AG04450 (cell line): ENCODE measurements around the gene PBX2. TPM values are rescaled to one million over a fixed set of nuclear protein-coding genes. Genes with fewer than 3 reads are reported as not detected.
A peak's percentile ranks its signal among the peaks of the same experiment; 100 is the strongest.
"Not testable (repeated sequence)": the region's sequence is repeated elsewhere in the genome, so short reads cannot be mapped to it uniquely, and the experiment has no call there.

Experiments used
- CTCF ChIA-PET: fragments of 300-600, 350-600 bp; formaldehyde crosslinking; extraction: SDS; loops from one replicate; lab custom pipeline; 2022; ENCODE audit warnings: antibody characterized with exemption, inconsistent platforms; lab: Charles Lee
- POLR2A ChIA-PET: fragments of 350-600 bp; formaldehyde crosslinking; extraction: SDS; loops from one replicate; lab custom pipeline; 2021; ENCODE audit warnings: antibody characterized with exemption, inconsistent platforms; lab: Yijun Ruan, JAX
- DNase-seq: peaks from one replicate; pipeline ENCODE4 v3.0.0-alpha.2; 2011; ENCODE audit warnings: low read depth, low spot score
- H3K27ac ChIP-seq: one replicate; pipeline ENCODE4 v1.5.1; 2012; ENCODE audit warnings: low read depth, low read length, control low read depth
- H3K27me3 ChIP-seq: one replicate; pipeline ENCODE4 v1.6.0; 2012; ENCODE audit warnings: low read length; ENCODE audit not compliant: control insufficient read depth, insufficient read depth
- H3K4me3 ChIP-seq: 2 replicates; pipeline ENCODE4 v1.5.1; 2011; ENCODE audit warnings: mild to moderate bottlenecking, low read depth, low read length, control low read depth
- H3K9me3 ChIP-seq: 2 replicates; pipeline ENCODE4 v1.5.1; 2012; ENCODE audit warnings: low read length; ENCODE audit not compliant: control insufficient read depth, insufficient read depth
- CTCF ChIP-seq: IDR thresholded peaks from 2 replicates; pipeline ENCODE4 v1.5.1; 2011; ENCODE audit warnings: low read depth, low read length, control low read depth, inconsistent platforms
- polyA plus RNA-seq: library from polyadenylated mRNA; depleted of rRNA; stranded (reverse); fragments of >200 nt; gene quantifications from 2 replicates; pipeline ENCODE4 v1.2.3, GENCODE V29; 2011

PBX2 gene
- polyA plus RNA-seq, 1 experiment, result 56.5 TPM

- H3K4me3 ChIP-seq, result peak overlapping the region; percentile 82
- DNase-seq, result no peak
- ChIA-PET CTCF (interaction anchor here (0.6 to 0.9 kb wide), 2 partner anchors 44 to 70 kb away, joined by 4 to 5 read pairs; no protein-coding TSS in a partner anchor), POLR2A (interaction anchor here (0.5 to 1.6 kb wide), 2 partner anchors 11 to 354 kb away, joined by 3 to 11 read pairs; no protein-coding TSS in a partner anchor)
- H3K27ac ChIP-seq, result peak overlapping the region; percentile 61
- H3K27me3 ChIP-seq, result no peaks in the 10 kb centered on the region
- peaks cover 4% of the 10 kb centered on the region; the same call in 1 of the 2 replicates for H3K9me3 ChIP-seq
- no peak; the same call in 1 of the 2 replicates for TF ChIP-seq CTCF
Observed at GRCh38 chr6:32188381-32189068, 1.5 kb downstream of the PBX2 start.

- not testable (repeated sequence) for H3K27ac ChIP-seq, H3K9me3 ChIP-seq, H3K27me3 ChIP-seq, DNase-seq
- H3K4me3 ChIP-seq, result peak overlapping the region; percentile 82
- 0 out of 2 replicates have a peak, but pooled peaks have one; percentile 3 for TF ChIP-seq CTCF
- ChIA-PET CTCF (interaction anchor here (0.6 kb wide), 1 partner anchor 45 kb away, joined by 5 read pairs; no protein-coding TSS in a partner anchor), POLR2A (interaction anchor here (0.5 to 0.9 kb wide), 2 partner anchors 11 to 354 kb away, joined by 3 to 4 read pairs; no protein-coding TSS in a partner anchor)
Observed at GRCh38 chr6:32187725-32188380, 2.1 kb downstream of the PBX2 start.

DNA sequence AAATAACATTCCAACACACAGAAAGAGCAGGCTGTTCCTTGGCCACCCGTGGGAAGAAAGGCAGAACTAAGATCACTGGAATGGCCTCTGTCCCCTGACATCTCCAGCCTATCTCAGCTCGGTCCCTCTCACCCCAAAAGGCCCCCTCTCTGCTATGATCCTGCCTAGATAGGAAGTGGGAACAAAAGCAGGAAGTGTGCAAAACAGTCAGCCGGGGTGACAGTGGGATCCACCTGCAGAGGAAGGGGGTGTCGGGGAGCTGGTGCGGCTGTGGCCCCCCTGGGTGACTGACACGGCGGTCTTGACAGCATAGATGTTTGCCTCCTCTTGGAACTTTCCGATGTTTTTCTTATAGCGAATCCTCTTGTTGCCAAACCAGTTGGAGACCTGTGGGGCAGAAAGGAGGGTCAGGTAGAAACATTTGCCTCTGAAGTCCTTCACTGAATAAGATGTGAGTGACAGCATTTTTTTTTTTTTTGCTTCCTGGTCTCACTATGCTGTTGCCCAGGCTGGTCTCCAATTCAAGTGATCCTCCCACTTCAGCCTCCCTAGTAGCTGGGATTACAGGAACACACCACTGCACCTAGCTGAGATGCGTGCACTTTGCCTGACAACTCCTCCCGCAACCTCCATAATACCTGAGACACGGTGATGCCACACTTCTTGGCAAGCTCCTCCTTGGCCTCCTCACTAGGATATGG is 2.8 kb downstream of the PBX2 start:
- CTCF ChIA-PET, result interaction anchor here (2.1 kb wide), 1 partner anchor 8 kb away, joined by 17 read pairs; no protein-coding TSS in a partner anchor
- TF ChIP-seq CTCF, result no peak
- Histone ChIP-seq H3K4me3 (no peak overlapping the region), H3K9me3 (peaks cover 4% of the 10 kb centered on the region; the same call in 1 of the 2 replicates), H3K27me3 (no peaks in the 10 kb centered on the region), H3K27ac (no peak overlapping the region)
- no peak for DNase-seq
- POLR2A ChIA-PET, result interaction anchor here (0.9 kb wide), 1 partner anchor 10 kb away, joined by 4 read pairs; no protein-coding TSS in a partner anchor

- CTCF ChIA-PET, result interaction anchor here (2.1 kb wide), 1 partner anchor 9 kb away, joined by 17 read pairs; no protein-coding TSS in a partner anchor
- H3K27me3 ChIP-seq, H3K9me3 ChIP-seq, H3K4me3 ChIP-seq, POLR2A ChIA-PET, DNase-seq: not testable (repeated sequence)
- H3K27ac ChIP-seq, result peak overlapping the region; percentile 31
Observed at GRCh38 chr6:32186151-32186840, 3.7 kb downstream of the PBX2 start.

- DNase-seq, result peak; percentile 67
- H3K27ac ChIP-seq, H3K27me3 ChIP-seq, H3K4me3 ChIP-seq, POLR2A ChIA-PET, H3K9me3 ChIP-seq: not testable (repeated sequence)
- CTCF ChIA-PET, result interaction anchor here (2.1 kb wide), 1 partner anchor 10 kb away, joined by 17 read pairs; no protein-coding TSS in a partner anchor
Observed at GRCh38 chr6:32185681-32186131, 4.3 kb downstream of the PBX2 start.
